ENCODE results near the gene SH2D2A. TPM values are rescaled to one million over a fixed set of nuclear protein-coding genes. Genes with fewer than 3 reads are reported as not detected.
A peak's percentile ranks its signal among the peaks of the same experiment; 100 is the strongest.

Gene SH2D2A
- total and polyA plus RNA-seq, 9 of the 15 experiments (the other 6 are each of a cell fraction or from before 2014, with no cell fraction given), result 0.89 to 33.6 (median 6.9) TPM

DNA sequence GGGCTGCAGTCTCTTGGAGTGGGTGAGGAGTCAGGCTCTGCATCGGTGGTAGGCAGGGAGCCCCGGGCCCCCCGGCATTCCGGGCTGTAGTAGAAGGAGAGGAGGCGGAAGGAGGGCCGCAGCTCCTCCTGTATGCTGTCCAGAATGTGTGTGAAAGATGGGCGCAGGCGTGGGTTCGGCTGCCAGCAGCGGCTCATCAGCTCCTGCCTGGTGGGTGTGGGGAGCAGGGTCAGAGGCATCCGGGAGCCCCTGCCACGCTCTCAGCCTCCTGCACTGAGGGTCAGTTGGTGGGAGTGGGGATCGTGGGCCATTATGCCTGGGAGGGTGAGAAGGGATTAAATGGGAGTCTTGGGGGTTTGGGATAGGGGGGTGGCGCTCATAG lies 24.2 kb upstream of the SH2D2A start:
- Histone ChIP-seq H3K9me1 (ENCODE audit: control insufficient read depth, insufficient read depth, low read length) (no peaks in the 10 kb centered on the region), H3K27ac (ENCODE audit: extremely low read depth, low read depth, low read length) (no peak overlapping the region), H3K4me1 (replicated peaks in 1 of 2; ENCODE audit: control insufficient read depth in 2 of 2, insufficient read depth in 2 of 2, low read length in 2 of 2) (peaks cover 6 to 21% of the 10 kb centered on the region in 2 experiments; a peak in 4 of 5 replicates), H3K4me2 (ENCODE audit: insufficient read depth, low read length) (no peak overlapping the region), H3K79me2 (ENCODE audit: control insufficient read depth, insufficient read depth, low read length) (no peaks in the 10 kb centered on the region), H3K36me3 (ENCODE audit: control insufficient read depth, insufficient read depth, low read length) (no peaks in the 10 kb centered on the region), H3K9ac (ENCODE audit: insufficient read depth in 1 of 2, low read depth in 2 of 2, low read length in 2 of 2) (no peak overlapping the region; a peak in 1 of 4 replicates), H3K27me3 (ENCODE audit: control insufficient read depth in 2 of 2, insufficient read depth in 2 of 2, low read length in 2 of 2) (no peaks in the 10 kb centered on the region), H2AFZ (ENCODE audit: low read depth, low read length) (no peak overlapping the region), H3K4me3 (no peak overlapping the region), H3K9me3 (replicated peaks; ENCODE audit: control insufficient read depth, insufficient read depth, low read depth, low read length) (no peaks in the 10 kb centered on the region), H4K20me1 (replicated peaks; ENCODE audit: control insufficient read depth, insufficient read depth, low read length) (no peaks in the 10 kb centered on the region)
- intact Hi-C loops (cut with micrococcal nuclease), result no loop called here
- POLR2A ChIA-PET, result interaction anchor here (0.6 to 1.0 kb wide), 4 partner anchors 15 to 118 kb away, joined by 3 read pairs; no protein-coding TSS in a partner anchor
- 21% methylated on average over 12 of the region's 14 CpGs for WGBS (ENCODE audit: insufficient coverage, low coverage, missing lambda C conversion rate)
- FAIRE-seq, result no peak
- TF ChIP-seq ZBTB7A (IDR thresholded peaks at IDR 0.05; ENCODE audit: borderline replicate concordance, control insufficient read depth, low read depth, low read length) (0 out of 2 replicates have a peak, but pooled peaks have one; percentile 5), HSF4 (CRISPR knock-in tag; IDR thresholded peaks at IDR 0.05; ENCODE audit: borderline replicate concordance) (no peak)
- no peak for ATAC-seq
- CTCF ChIA-PET (ENCODE audit: low intra/inter-chr PET ratio), result interaction anchor here (0.7 kb wide), 1 partner anchor 31 kb away, joined by 3 read pairs; no protein-coding TSS in a partner anchor
- no TSS peak for BruUV-seq (replicated peaks)
- no peak for DNase-seq (ENCODE audit: extremely low read depth in 1 of 4, low spot score in 3 of 4)
- in situ Hi-C loops (cut with MboI), result no loop called here

DNA sequence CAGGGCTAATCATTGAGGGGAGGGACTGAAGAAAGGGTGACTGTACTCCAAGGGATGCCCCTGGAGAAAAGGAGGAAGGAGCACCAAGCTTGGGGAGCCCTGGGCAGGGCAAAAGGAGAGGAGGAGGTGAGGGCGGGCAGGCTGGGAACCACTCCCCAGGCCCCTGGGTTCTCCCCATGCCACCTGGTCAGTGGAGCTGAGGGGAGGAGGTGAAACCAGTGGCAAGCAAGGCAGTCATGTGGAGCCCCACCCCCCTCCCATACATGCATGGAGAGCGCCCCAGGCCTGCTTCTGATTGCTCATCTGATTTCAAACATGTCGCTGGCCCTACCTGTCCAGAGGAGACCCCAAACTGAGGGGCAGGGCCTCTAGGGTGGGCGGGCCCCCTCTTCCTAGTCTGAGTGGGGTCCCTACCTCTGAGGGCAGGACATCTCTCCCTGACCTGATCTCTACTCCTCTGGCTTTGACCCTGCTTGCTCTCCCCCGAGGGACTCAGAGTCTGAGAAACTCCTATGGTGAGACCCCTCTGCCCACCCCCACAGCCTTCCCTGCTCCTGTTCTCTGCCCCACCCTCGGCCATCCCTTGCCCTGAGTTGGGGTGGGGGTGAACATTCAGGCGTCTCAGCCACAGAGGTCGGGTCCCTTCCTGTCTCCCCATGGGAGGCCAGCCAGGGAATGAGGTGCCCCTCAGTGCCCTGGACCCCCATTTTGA lies 23.7 kb upstream of the SH2D2A start:
- ChIA-PET CTCF (ENCODE audit: low intra/inter-chr PET ratio) (interaction anchor here (0.7 to 1.9 kb wide), 4 partner anchors 20 to 80 kb away, joined by 3 to 24 read pairs (median 4); partner anchors contain the start of genes LRRC71 and NTRK1), POLR2A (interaction anchor here (0.6 kb wide), 1 partner anchor 81 kb away, joined by 3 read pairs; no protein-coding TSS in a partner anchor)
- no peaks in the 10 kb centered on the region for H3K9me1 ChIP-seq (ENCODE audit: control insufficient read depth, insufficient read depth, low read length)
- in situ Hi-C loops (cut with MboI), result no loop called here
- H3K27ac ChIP-seq (ENCODE audit: extremely low read depth, low read depth, low read length), result no peak overlapping the region
- no peak overlapping the region for H3K9ac ChIP-seq (ENCODE audit: insufficient read depth in 1 of 2, low read depth in 2 of 2, low read length in 2 of 2)
- ATAC-seq (no peak), FAIRE-seq (no peak), DNase-seq (ENCODE audit: extremely low read depth in 1 of 4, low spot score in 3 of 4) (no peak)
- no peaks in the 10 kb centered on the region for H3K9me3 ChIP-seq (replicated peaks; ENCODE audit: control insufficient read depth, insufficient read depth, low read depth, low read length)
- H3K4me3 ChIP-seq, result no peak overlapping the region
- H3K27me3 ChIP-seq (ENCODE audit: control insufficient read depth in 2 of 2, insufficient read depth in 2 of 2, low read length in 2 of 2), result no peaks in the 10 kb centered on the region
- WGBS (ENCODE audit: insufficient coverage, low coverage, missing lambda C conversion rate), result 6% methylated on average over 6 of the region's 8 CpGs
- no peak overlapping the region for H2AFZ ChIP-seq (ENCODE audit: low read depth, low read length)
- no peaks in the 10 kb centered on the region for H3K79me2 ChIP-seq (ENCODE audit: control insufficient read depth, insufficient read depth, low read length)
- no peak overlapping the region for H3K4me2 ChIP-seq (ENCODE audit: insufficient read depth, low read length)
- no peaks in the 10 kb centered on the region for H4K20me1 ChIP-seq (replicated peaks; ENCODE audit: control insufficient read depth, insufficient read depth, low read length)
- peaks cover 6 to 16% of the 10 kb centered on the region in 2 experiments; a peak in 4 of 5 replicates for H3K4me1 ChIP-seq (replicated peaks in 1 of 2; ENCODE audit: control insufficient read depth in 2 of 2, insufficient read depth in 2 of 2, low read length in 2 of 2)
- no peaks in the 10 kb centered on the region for H3K36me3 ChIP-seq (ENCODE audit: control insufficient read depth, insufficient read depth, low read length)
- BruUV-seq (replicated peaks), result no TSS peak
- intact Hi-C loops (cut with micrococcal nuclease), result no loop called here
- TF ChIP-seq, protein P1, sequence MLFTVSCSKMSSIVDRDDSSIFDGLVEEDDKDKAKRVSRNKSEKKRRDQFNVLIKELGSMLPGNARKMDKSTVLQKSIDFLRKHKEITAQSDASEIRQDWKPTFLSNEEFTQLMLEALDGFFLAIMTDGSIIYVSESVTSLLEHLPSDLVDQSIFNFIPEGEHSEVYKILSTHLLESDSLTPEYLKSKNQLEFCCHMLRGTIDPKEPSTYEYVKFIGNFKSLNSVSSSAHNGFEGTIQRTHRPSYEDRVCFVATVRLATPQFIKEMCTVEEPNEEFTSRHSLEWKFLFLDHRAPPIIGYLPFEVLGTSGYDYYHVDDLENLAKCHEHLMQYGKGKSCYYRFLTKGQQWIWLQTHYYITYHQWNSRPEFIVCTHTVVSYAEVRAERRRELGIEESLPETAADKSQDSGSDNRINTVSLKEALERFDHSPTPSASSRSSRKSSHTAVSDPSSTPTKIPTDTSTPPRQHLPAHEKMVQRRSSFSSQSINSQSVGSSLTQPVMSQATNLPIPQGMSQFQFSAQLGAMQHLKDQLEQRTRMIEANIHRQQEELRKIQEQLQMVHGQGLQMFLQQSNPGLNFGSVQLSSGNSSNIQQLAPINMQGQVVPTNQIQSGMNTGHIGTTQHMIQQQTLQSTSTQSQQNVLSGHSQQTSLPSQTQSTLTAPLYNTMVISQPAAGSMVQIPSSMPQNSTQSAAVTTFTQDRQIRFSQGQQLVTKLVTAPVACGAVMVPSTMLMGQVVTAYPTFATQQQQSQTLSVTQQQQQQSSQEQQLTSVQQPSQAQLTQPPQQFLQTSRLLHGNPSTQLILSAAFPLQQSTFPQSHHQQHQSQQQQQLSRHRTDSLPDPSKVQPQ (CRISPR knock-in tag; IDR thresholded peaks at IDR 0.05; ENCODE audit: borderline replicate concordance), result no peak
- TF ChIP-seq, protein P2, sequence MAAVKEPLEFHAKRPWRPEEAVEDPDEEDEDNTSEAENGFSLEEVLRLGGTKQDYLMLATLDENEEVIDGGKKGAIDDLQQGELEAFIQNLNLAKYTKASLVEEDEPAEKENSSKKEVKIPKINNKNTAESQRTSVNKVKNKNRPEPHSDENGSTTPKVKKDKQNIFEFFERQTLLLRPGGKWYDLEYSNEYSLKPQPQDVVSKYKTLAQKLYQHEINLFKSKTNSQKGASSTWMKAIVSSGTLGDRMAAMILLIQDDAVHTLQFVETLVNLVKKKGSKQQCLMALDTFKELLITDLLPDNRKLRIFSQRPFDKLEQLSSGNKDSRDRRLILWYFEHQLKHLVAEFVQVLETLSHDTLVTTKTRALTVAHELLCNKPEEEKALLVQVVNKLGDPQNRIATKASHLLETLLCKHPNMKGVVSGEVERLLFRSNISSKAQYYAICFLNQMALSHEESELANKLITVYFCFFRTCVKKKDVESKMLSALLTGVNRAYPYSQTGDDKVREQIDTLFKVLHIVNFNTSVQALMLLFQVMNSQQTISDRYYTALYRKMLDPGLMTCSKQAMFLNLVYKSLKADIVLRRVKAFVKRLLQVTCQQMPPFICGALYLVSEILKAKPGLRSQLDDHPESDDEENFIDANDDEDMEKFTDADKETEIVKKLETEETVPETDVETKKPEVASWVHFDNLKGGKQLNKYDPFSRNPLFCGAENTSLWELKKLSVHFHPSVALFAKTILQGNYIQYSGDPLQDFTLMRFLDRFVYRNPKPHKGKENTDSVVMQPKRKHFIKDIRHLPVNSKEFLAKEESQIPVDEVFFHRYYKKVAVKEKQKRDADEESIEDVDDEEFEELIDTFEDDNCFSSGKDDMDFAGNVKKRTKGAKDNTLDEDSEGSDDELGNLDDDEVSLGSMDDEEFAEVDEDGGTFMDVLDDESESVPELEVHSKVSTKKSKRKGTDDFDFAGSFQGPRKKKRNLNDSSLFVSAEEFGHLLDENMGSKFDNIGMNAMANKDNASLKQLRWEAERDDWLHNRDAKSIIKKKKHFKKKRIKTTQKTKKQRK (IDR thresholded peaks at IDR 0.05; ENCODE audit: borderline replicate concordance, low read depth, low read length), result no peak
- no peak for TF ChIP-seq NRF1 (conservative IDR thresholded peaks at IDR 0.05 in 1 of 2, IDR thresholded peaks at IDR 0.05 in 1 of 2)
- TF ChIP-seq KAT7 (CRISPR knock-in tag; IDR thresholded peaks at IDR 0.05; ENCODE audit: borderline replicate concordance), result no peak
- no peak for TF ChIP-seq ZNF561 (CRISPR knock-in tag; conservative IDR thresholded peaks at IDR 0.05)

Measured in K562 (cell line).